ENCODE results near the gene PRSS57. TPM values are rescaled to one million over a fixed set of nuclear protein-coding genes. Genes with fewer than 3 reads are reported as not detected.

Gene PRSS57
- total and polyA plus RNA-seq, 2 of the 8 experiments (the other 6 are each of a cell fraction or from before 2014, with no cell fraction given), result not detected

DNA sequence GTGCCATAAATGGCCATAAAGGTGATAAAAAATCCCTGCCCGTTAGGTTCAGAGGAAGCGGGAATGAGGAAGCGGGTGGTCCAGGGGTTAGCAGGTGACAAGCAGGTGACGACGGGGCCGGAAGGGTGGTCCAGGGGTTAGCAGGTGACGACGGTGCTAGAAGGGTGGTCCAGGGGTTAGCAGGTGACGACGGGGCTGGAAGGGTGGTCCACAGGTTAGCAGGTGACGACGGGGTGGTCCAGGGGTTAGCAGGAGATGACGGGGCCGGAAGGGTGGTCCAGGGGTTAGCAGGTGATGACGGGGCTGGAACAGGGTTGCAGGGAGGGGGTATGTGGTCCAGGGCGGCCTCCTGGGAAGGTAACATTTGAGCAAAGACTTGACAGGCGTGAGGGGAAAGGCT, 6.3 kb downstream of the PRSS57 start:
- FAIRE-seq, result no peak
- peaks cover 0 to 1% of the 10 kb centered on the region in 2 experiments for H4K20me1 ChIP-seq (replicated peaks in 1 of 2; ENCODE audit: control insufficient read depth in 1 of 2, insufficient read depth in 2 of 2, low read length in 2 of 2)
- no peak overlapping the region for H3K18ac ChIP-seq (ENCODE audit: extremely low read depth, low read length)
- H2BK5ac ChIP-seq (ENCODE audit: low read depth, low read length), result no peak overlapping the region
- H3K14ac ChIP-seq (ENCODE audit: insufficient read length), result no peak overlapping the region
- no peak overlapping the region for H3K56ac ChIP-seq (replicated peaks; ENCODE audit: insufficient read length, low read depth, low read length)
- no peak overlapping the region for H2AFZ ChIP-seq (ENCODE audit: low read length)
- no peaks in the 10 kb centered on the region; a peak in 1 of 4 replicates for H3K9me3 ChIP-seq (ENCODE audit: insufficient read depth in 2 of 2, low read depth in 1 of 2, low read length in 1 of 2)
- no peak overlapping the region for H3K27ac ChIP-seq (ENCODE audit: low read depth, low read length)
- POLR2A ChIA-PET (ENCODE audit: partially characterized antibody), result no interaction called here
- H3K23me2 ChIP-seq (ENCODE audit: low read depth, low read length), result no peaks in the 10 kb centered on the region
- H3K79me2 ChIP-seq (ENCODE audit: control insufficient read depth in 1 of 2, insufficient read depth in 2 of 2, low read length in 2 of 2), result no peaks in the 10 kb centered on the region
- no peak overlapping the region for H4K91ac ChIP-seq (replicated peaks; ENCODE audit: insufficient read length, low read length)
- H4K8ac ChIP-seq (ENCODE audit: extremely low read depth, insufficient read depth, low read length), result peak overlapping the region; percentile 14; the same call in 1 of the 2 replicates
- H3K9ac ChIP-seq (replicated peaks in 1 of 4; ENCODE audit: extremely low read depth in 1 of 4, low read depth in 3 of 4, low read length in 3 of 4), result no peak overlapping the region
- no peak overlapping the region for H4K5ac ChIP-seq (ENCODE audit: insufficient read length, low read depth, low read length)
- H3K27me3 ChIP-seq (replicated peaks in 1 of 4; ENCODE audit: control insufficient read depth in 3 of 4, extremely low read depth in 1 of 4, insufficient read depth in 3 of 4, low read length in 3 of 4), result 0 out of 7 replicates have a peak, but pooled peaks cover 0 to 2% (median 0%) of the 10 kb centered on the region in 4 experiments
- H2BK15ac ChIP-seq (ENCODE audit: low read length), result no peak overlapping the region
- H3K23ac ChIP-seq (ENCODE audit: insufficient read length), result no peak overlapping the region
- H3K4me1 ChIP-seq (replicated peaks in 1 of 4; ENCODE audit: control insufficient read depth in 3 of 4, insufficient read depth in 4 of 4, low read length in 3 of 4), result no peaks in the 10 kb centered on the region
- TF ChIP-seq BCL11A (IDR thresholded peaks at IDR 0.05; ENCODE audit: low read depth in 2 of 2, low read length in 2 of 2), result no peak
- TF ChIP-seq SP2 (IDR thresholded peaks at IDR 0.05; ENCODE audit: low read length), result no peak
- no peak for TF ChIP-seq TCF12 (IDR thresholded peaks at IDR 0.05; ENCODE audit: low read depth, low read length)
- no peak for TF ChIP-seq GABPA (IDR thresholded peaks at IDR 0.05; ENCODE audit: borderline replicate concordance, insufficient read depth, low read length)
- TF ChIP-seq KDM1A (IDR thresholded peaks at IDR 0.05; ENCODE audit: borderline replicate concordance, low read length), result peak; percentile 85
- CTCF ChIA-PET (ENCODE audit: partially characterized antibody), result interaction anchor here (0.7 to 2.4 kb wide), 3 partner anchors 9 to 18 kb away, joined by 3 to 7 read pairs (median 3); no protein-coding TSS in a partner anchor
- DNase-seq (ENCODE audit: low read depth in 1 of 2, low spot score in 2 of 2), result no peak
- no peaks in the 10 kb centered on the region for H3K36me3 ChIP-seq (ENCODE audit: control insufficient read depth in 2 of 4, insufficient read depth in 4 of 4, low read length in 3 of 4)
- H3K4me3 ChIP-seq (ENCODE audit: extremely low read depth in 1 of 4, insufficient read depth in 2 of 4, low read depth in 3 of 4, low read length in 4 of 4), result no peak overlapping the region
- no peak overlapping the region for H3K4me2 ChIP-seq (ENCODE audit: insufficient read depth in 1 of 2, low read depth in 2 of 2, low read length in 2 of 2)
- H2BK12ac ChIP-seq (ENCODE audit: low read depth, low read length), result no peak overlapping the region
- H3K4ac ChIP-seq (replicated peaks; ENCODE audit: insufficient read length, low read depth, low read length), result no peak overlapping the region
- H2AK5ac ChIP-seq (ENCODE audit: low read depth, low read length), result no peak overlapping the region
- H2BK120ac ChIP-seq (replicated peaks; ENCODE audit: low read depth, low read length), result no peak overlapping the region
- no peaks in the 10 kb centered on the region for H3K79me1 ChIP-seq (ENCODE audit: low read depth, low read length)
- 92% methylated on average over 17 of the region's 17 CpGs; no CpG with 5 or more reads in 1 of the 2 experiments for WGBS, 2 experiments (ENCODE audit: extremely low coverage in 1 of 2, insufficient coverage in 1 of 2, insufficient read length in 1 of 2, insufficient replicate concordance in 2 of 2, low coverage in 1 of 2, low lambda C conversion rate in 2 of 2, missing lambda C conversion rate in 1 of 2)
- H2BK20ac ChIP-seq (ENCODE audit: low read length), result no peak overlapping the region

All from H1 (cell line).